Mesodermal cell (in vitro differentiated cells): ENCODE measurements around the gene GGPS1.
A peak's percentile ranks its signal among the peaks of the same experiment; 100 is the strongest.
"Not testable (repeated sequence)": the region's sequence is repeated elsewhere in the genome, so short reads cannot be mapped to it uniquely, and the experiment has no call there.

Experiments used
- H3K27ac ChIP-seq: 2 replicates; pipeline ENCODE4 v1.7.0; 2013; ENCODE audit warnings: mild to moderate bottlenecking, low read depth, low read length, moderate library complexity; ENCODE audit not compliant: severe bottlenecking
- H3K36me3 ChIP-seq: 2 replicates; pipeline ENCODE4 v1.7.1; 2013; ENCODE audit warnings: mild to moderate bottlenecking, low read length, moderate library complexity; ENCODE audit not compliant: control insufficient read depth, insufficient read depth
- H3K4me1 ChIP-seq: one replicate; pipeline ENCODE4 v1.7.1; 2013; ENCODE audit warnings: mild to moderate bottlenecking, low read length; ENCODE audit not compliant: insufficient read depth, control insufficient read depth, poor library complexity, severe bottlenecking
- H3K4me3 ChIP-seq: 2 replicates; pipeline ENCODE4 v1.7.0; 2013; ENCODE audit warnings: low read length, control low read depth, mild to moderate bottlenecking; ENCODE audit not compliant: insufficient read depth, poor library complexity, severe bottlenecking; ENCODE audit errors: extremely low read depth
- H3K9me3 ChIP-seq: 2 replicates; pipeline ENCODE4 v1.7.1; 2013; ENCODE audit warnings: mild to moderate bottlenecking, low read length, moderate library complexity; ENCODE audit not compliant: control insufficient read depth
- WGBS, 2 experiments: methylation state at CpG; one replicate each; pipeline ENCODE4 v1.1.5; 2013; ENCODE audit warnings: missing lambda C conversion rate in 2 of 2; ENCODE audit not compliant: insufficient coverage in 2 of 2; 5-methylcytosine and 5-hydroxymethylcytosine counted together

GGPS1 gene

DNA sequence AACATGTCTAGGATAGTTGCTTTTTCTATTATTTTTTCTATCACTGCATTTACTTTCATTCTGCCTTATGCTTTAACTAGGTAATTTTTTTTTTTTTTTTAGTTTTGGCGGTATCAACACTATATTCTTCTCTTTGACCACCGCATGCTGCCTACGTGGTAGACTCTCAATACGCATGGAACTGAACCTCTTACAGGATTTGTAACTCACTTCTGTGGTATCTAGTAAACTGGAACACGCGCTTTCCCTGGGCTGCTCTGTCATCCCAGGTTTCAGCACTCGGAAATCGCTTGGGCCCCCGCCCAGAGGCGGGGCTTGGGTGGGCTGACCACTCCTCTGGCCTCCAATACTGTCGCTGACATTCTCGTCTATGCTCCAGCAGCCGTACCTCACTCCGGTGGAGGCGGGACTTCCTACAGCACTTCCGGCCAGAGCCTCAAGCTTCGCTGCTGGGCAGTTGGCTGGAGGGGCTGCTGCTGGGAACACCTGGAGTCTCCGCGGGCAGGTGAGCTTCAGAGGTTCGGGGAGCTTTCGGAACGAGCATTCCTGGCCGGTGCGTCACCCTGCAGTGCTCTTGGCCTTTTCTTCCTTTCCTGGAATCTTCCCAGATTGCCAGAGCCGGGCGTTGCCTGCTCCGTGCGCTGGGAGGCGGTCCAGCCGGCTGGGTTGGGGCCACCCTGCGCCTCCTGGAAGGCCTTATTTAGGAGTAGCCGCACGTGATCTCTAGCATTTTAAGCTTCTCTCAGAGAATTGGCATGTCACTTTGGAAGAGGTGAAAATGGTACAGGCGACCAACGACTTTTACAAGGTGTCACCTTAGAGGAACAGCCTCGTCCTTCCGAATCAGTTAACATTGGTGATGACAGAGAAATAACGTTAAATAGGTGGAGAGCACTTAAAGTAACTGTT is 38.9 kb downstream of the GGPS1 start, which contains the start of gene TBCE:
TBCE (plus strand) TSS at position 428 of the 909 bp plus-strand sequence. CDS start 12,623 bp downstream, outside the sequence.
- H3K36me3 ChIP-seq = peaks cover 19% of the 10 kb centered on the region
- peak within 1 kb of the TSS; percentile 69 for H3K4me3 ChIP-seq
- WGBS, 2 experiments = 1% methylated on average over 28 to 35 of the region's 38 CpGs
- no peaks in the 10 kb centered on the region for H3K9me3 ChIP-seq
- H3K27ac ChIP-seq = peak within 1 kb of the TSS; percentile 75
- no peaks in the 10 kb centered on the region for H3K4me1 ChIP-seq

DNA sequence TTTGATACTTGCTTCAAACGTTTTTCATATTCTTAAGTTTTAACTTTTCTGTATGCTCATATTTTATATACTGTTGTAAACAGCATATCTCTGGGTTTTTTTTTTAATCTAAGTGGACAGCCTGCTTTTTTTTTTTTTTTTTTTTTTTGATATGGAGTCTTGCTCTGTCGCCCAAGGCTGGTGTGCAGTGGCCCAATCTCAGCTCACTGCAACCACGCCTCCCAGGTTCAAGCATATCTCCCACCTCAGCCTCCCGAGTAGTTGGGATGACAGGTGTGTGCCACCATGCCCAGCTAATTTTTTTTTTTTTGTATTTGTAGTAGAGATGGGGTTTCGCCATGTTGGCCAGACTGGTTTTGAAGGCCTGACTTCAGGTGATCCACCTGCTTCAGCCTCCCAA is 40.1 kb downstream of the GGPS1 start:
- Histone ChIP-seq H3K4me3 (peak overlapping the region; percentile 69), H3K27ac (no peak overlapping the region), H3K4me1 (no peaks in the 10 kb centered on the region), H3K9me3 (no peaks in the 10 kb centered on the region), H3K36me3 (peaks cover 21% of the 10 kb centered on the region)
- 100% methylated on average over 1 of the region's 5 CpGs; no CpG with 5 or more reads in 1 of the 2 experiments for WGBS, 2 experiments

DNA sequence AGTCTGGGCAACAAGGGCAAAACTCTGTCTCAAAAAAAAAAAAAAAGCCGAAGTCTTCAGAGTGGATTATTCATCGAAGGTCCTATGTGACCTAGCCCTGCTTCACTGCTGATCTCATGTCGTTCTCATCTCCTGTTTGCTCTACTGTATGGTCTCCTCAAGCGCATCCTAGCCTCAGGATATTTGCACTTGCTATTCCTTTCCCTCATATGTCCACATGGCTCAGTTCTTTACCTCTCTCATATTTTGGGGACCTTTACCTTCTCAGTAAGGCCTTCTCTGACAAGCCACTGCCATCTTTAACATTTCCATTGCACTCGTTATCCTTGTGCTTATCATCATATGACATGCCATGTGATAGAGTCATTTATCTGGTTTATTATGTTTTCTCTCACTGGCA is 41.4 kb downstream of the GGPS1 start:
- Histone ChIP-seq H3K4me1 (no peaks in the 10 kb centered on the region), H3K27ac (no peak overlapping the region), H3K4me3 (no peak overlapping the region), H3K9me3 (no peaks in the 10 kb centered on the region), H3K36me3 (peaks cover 29% of the 10 kb centered on the region)
- WGBS, 2 experiments = 100% methylated on average over 4 of the region's 5 CpGs

DNA sequence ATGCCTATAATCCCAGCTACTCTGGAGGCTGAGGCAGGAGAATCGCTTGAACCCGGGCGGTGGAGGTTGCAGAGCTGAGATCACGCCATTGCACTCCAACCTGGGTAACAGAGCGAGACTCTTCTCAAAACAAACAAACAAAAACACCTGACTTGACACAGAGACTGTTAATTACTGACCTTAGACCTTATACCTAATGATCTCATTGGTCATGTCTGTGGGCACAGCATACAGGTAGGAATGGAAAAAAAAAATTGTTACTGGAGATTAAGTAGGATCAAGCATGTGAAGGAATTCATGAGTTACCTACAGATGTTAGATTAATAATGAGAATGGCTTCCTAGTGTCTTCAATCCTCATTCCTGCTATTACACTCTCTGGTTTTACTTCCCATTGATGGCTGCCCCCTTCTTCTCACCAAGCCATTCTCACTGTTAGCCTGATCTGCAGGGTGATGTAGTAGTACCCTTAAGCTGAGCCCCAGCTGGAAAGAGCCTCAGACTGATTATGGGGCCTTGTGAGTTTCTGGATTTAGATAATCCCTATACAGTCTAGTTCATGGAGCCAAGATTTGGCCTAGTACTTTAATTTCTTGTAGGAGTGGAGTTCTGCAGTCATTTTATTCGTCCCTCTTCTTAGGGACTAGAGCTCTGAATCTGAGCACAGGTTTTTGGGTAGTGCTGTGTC is 47.7 kb downstream of the GGPS1 start:
- H3K9me3 ChIP-seq = peaks cover 4% of the 10 kb centered on the region
- 92 to 96% methylated on average over 4 to 6 of the region's 6 CpGs for WGBS, 2 experiments
- H3K27ac ChIP-seq = no peak overlapping the region
- no peaks in the 10 kb centered on the region for H3K4me1 ChIP-seq
- no peak overlapping the region for H3K4me3 ChIP-seq
- H3K36me3 ChIP-seq = peaks cover 50% of the 10 kb centered on the region

DNA sequence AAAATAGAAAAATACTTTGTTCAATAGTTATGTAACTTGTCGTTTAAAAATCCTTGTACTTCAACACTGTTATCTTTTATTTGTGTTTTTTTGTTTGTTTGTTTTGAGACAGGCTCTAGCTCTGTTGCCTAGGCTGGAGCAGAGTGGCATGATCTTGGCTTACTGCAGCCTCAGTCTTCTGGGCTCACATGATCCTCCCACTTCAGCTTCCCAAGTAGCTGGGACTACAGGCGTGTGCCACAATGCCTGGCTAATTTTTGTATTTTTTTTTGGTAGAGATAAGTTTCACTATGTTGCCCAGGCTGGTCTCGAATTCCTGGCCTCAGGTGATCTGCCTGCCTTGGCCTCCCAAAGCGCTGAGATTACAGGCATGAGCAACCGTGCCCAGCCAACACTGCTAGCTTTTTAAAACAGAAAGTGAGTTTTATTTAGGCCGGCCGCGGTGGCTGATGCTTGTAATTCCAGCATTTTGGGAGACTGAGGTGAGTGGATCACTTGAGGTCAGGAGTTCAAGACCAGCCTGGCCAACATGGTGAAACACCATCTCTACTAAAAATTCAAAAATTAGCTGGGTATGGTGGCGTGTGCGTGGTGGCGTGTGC is 49.9 kb downstream of the GGPS1 start:
- peaks cover 44% of the 10 kb centered on the region for H3K36me3 ChIP-seq
- not testable (repeated sequence) for H3K9me3 ChIP-seq, H3K4me3 ChIP-seq, H3K4me1 ChIP-seq, H3K27ac ChIP-seq
- 90 to 100% methylated on average over 5 to 8 of the region's 11 CpGs for WGBS, 2 experiments

DNA sequence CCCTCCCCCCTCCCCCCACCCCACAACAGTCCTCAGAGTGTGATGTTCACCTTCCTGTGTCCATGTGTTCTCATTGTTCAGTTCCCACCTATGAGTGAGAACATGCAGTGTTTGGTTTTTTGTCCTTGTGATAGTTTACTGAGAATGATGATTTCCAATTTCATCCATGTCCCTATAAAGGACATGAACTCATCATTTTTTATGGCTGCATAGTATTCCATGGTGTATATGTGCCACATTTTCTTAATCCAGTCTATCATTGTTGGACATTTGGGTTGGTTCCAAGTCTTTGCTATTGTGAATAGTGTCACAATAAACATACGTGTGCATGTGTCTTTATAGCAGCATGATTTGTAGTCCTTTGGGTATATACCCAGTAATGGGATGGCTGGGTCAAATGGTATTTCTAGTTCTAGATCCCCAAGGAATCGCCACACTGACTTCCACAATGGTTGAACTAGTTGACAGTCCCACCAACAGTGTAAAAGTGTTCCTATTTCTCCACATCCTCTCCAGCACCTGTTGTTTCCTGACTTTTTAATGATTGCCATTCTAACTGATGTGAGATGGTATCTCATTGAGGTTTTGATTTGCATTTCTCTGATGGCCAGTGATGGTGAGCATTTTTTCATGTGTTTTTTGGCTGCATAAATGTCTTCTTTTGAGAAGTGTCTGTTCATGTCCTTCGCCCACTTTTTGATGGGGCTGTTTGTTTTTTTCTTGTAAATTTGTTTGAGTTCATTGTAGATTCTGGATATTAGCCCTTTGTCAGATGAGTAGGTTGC is 53.8 kb downstream of the GGPS1 start:
- H3K4me3 ChIP-seq, H3K9me3 ChIP-seq, H3K27ac ChIP-seq, H3K4me1 ChIP-seq: not testable (repeated sequence)
- peaks cover 30% of the 10 kb centered on the region for H3K36me3 ChIP-seq
- no CpG with 5 or more reads among the region's 3 CpGs for WGBS, 2 experiments

DNA sequence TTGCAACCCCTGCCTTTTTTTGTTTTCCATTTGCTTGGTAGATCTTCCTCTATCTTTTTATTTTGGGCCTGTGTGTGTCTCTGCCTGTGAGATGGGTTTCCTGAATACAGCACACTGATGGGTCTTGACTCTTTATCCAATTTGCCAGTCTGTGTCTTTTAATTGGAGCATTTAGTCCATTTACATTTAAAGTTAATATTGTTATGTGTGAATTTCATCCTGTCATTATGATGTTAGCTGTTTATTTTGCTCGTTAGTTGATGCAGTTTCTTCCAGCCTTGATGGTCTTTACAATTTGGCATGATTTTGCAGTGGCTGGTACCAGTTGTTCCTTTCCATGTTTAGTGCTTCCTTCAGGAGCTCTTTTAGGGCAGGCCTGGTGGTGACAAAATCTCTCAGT is 57.3 kb downstream of the GGPS1 start:
- not testable (repeated sequence) for H3K4me3 ChIP-seq, H3K4me1 ChIP-seq, H3K27ac ChIP-seq
- Histone ChIP-seq H3K9me3 (peaks cover 17% of the 10 kb centered on the region), H3K36me3 (peaks cover 19% of the 10 kb centered on the region)
- 80% methylated on average over 1 of the region's 1 CpG; no CpG with 5 or more reads in 1 of the 2 experiments for WGBS, 2 experiments

DNA sequence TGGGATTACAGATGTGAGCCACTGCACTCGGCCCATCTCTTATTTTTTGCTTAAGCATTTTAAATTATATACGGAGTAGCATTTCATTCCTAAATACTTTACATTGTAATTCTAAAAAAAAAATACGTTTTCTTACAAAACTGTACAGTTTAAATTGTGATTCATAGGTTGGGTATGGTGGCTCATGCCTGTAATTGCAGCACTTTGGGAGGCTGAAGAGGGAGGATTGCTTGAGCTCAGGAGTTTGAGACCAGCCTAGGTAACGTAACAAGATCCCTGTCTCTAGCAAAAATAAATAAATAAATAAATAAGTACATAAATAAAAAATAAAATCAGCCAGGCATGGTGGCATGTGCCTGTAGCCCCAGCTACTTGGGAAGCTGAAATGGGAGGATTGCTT is 63.5 kb downstream of the GGPS1 start:
- Histone ChIP-seq H3K9me3 (peaks cover 10% of the 10 kb centered on the region), H3K4me3 (no peak overlapping the region), H3K27ac (no peak overlapping the region), H3K4me1 (no peaks in the 10 kb centered on the region), H3K36me3 (peaks cover 12% of the 10 kb centered on the region)
- WGBS, 2 experiments = 100% methylated on average over 1 of the region's 4 CpGs; no CpG with 5 or more reads in 1 of the 2 experiments
